Measurements from ENCODE around the gene CRB3. TPM values are rescaled to one million over a fixed set of nuclear protein-coding genes. Genes with fewer than 3 reads are reported as not detected.

Gene CRB3
- total RNA-seq, 1 experiment from 2014 or later = 13.6 TPM

DNA sequence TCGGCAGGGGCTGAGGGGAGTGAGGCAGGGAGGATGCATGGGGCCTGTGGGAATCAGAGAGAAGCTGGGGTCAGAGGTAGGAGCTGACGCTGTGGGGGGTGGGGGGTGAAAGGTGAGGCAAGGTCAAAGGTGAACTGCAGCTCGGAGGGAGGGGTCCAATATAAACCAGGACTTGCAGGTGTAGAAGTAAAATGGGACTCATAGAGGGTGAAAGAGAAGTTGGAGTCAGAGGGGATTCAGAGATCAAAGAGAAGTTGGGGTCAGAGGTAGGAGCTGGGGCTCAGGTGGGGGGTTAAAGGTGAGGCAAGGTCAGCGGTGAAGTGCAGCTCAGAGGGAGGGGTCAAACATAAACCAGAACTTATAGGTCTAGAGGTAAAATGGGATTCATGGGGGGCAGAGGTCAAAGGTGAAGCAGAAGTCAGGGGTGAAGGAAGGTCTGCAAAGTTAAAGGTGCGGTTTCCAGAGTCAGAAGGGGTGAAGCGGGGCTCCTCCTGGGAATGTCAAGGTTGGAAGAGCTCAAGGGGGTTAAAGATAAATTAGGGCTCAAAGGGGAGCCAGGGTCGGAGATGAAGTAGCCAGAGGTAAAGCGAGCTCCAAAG, 30.5 kb downstream of the CRB3 start:
- ChIA-PET CTCF (interaction anchor here (0.6 kb wide), 3 partner anchors 21 to 786 kb away, joined by 3 read pairs; no protein-coding TSS in a partner anchor), POLR2A (no interaction called here)
- peaks cover 11% of the 10 kb centered on the region for H3K27me3 Mint-ChIP-seq (ENCODE audit: insufficient read depth, unreplicated experiment)
- no peak for DNase-seq (ENCODE audit: unreplicated experiment)
- BruUV-seq (replicated peaks) = no TSS peak
- intact Hi-C loops (cut with micrococcal nuclease) = no loop called here
- H3K4me1 Mint-ChIP-seq (ENCODE audit: insufficient read depth, unreplicated experiment) = no peaks in the 10 kb centered on the region
- no peak overlapping the region for H3K27ac Mint-ChIP-seq (ENCODE audit: low read depth, unreplicated experiment)
- TF ChIP-seq, protein P1, sequence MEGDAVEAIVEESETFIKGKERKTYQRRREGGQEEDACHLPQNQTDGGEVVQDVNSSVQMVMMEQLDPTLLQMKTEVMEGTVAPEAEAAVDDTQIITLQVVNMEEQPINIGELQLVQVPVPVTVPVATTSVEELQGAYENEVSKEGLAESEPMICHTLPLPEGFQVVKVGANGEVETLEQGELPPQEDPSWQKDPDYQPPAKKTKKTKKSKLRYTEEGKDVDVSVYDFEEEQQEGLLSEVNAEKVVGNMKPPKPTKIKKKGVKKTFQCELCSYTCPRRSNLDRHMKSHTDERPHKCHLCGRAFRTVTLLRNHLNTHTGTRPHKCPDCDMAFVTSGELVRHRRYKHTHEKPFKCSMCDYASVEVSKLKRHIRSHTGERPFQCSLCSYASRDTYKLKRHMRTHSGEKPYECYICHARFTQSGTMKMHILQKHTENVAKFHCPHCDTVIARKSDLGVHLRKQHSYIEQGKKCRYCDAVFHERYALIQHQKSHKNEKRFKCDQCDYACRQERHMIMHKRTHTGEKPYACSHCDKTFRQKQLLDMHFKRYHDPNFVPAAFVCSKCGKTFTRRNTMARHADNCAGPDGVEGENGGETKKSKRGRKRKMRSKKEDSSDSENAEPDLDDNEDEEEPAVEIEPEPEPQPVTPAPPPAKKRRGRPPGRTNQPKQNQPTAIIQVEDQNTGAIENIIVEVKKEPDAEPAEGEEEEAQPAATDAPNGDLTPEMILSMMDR (IDR thresholded peaks at IDR 0.05; ENCODE audit: unreplicated experiment) = no peak
- no peak overlapping the region for H3K4me3 Mint-ChIP-seq (ENCODE audit: unreplicated experiment)
- peaks cover 7% of the 10 kb centered on the region for H3K9me3 Mint-ChIP-seq (ENCODE audit: unreplicated experiment)
- no peaks in the 10 kb centered on the region for H3K36me3 Mint-ChIP-seq (ENCODE audit: insufficient read depth, unreplicated experiment)

DNA sequence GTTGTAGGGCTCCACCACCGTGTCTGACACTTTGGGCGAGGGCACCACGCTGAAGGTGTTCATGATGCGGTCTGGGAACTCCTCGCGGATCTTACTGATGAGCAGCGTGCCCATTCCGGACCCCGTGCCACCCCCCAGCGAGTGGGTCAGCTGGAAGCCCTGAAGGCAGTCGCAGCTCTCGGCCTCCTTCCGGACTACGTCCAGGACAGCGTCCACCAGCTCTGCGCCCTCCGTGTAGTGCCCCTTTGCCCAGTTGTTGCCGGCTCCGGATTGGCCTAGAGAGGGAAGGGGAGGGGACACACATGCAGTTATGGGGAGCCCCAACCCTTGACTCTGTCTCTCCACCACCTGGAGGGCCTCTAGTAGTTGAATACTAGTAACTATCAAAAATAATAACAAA, 31.9 kb downstream of the CRB3 start:
- ChIA-PET CTCF (interaction anchor here (0.6 kb wide), 1 partner anchor 168 kb away, joined by 3 read pairs; no protein-coding TSS in a partner anchor), POLR2A (no interaction called here)
- intact Hi-C loops (cut with micrococcal nuclease) = no loop called here
- BruUV-seq (replicated peaks) = no TSS peak
- Mint-ChIP-seq H3K9me3 (ENCODE audit: unreplicated experiment) (peaks cover 7% of the 10 kb centered on the region), H3K27ac (ENCODE audit: low read depth, unreplicated experiment) (no peak overlapping the region), H3K4me3 (ENCODE audit: unreplicated experiment) (no peak overlapping the region), H3K4me1 (ENCODE audit: insufficient read depth, unreplicated experiment) (no peaks in the 10 kb centered on the region), H3K27me3 (ENCODE audit: insufficient read depth, unreplicated experiment) (peaks cover 1% of the 10 kb centered on the region), H3K36me3 (ENCODE audit: insufficient read depth, unreplicated experiment) (no peaks in the 10 kb centered on the region)
- TF ChIP-seq, protein P1 (IDR thresholded peaks at IDR 0.05; ENCODE audit: unreplicated experiment) = no peak
- DNase-seq (ENCODE audit: unreplicated experiment) = no peak

DNA sequence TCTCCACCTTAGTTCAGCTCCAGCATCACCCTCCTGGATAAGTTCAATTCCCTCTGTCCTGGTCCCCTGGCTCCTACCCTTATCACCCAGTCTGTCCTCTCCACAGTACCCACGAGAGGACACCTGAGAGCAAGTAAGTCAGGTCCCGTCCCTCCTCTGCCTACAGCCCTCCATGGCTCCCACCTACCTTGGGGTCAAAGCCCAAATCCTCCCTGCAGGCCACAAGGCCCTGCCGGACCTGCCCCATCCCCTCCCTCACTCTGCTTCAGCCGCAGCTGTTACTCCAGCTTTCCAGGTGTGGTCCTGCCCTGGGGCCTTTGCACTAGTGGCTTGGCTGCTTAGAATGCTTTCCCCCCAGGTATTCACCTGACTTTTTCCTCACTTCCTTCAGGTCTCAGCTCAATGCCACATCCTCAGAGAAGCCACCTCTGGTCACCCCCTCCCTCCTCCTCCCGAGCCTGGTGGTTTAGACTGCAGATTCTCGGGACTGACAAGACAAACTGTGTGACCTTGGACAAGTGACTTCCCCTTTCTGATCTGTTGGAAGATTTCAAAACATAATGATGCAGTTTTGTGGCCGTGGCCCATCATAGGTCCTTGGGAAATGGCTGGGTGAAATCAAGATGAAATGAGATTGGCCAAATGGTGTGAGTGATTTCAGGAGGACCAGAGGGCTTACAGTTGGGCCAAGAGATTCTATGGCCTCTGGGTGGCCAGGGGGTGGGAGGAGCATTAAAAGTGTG, 34.4 kb downstream of the CRB3 start:
- Mint-ChIP-seq H3K4me3 (ENCODE audit: unreplicated experiment) (no peak overlapping the region), H3K4me1 (ENCODE audit: insufficient read depth, unreplicated experiment) (no peaks in the 10 kb centered on the region), H3K27me3 (ENCODE audit: insufficient read depth, unreplicated experiment) (peaks cover 12% of the 10 kb centered on the region), H3K36me3 (ENCODE audit: insufficient read depth, unreplicated experiment) (no peaks in the 10 kb centered on the region), H3K9me3 (ENCODE audit: unreplicated experiment) (no peaks in the 10 kb centered on the region), H3K27ac (ENCODE audit: low read depth, unreplicated experiment) (no peak overlapping the region)
- TF ChIP-seq, protein P1 (IDR thresholded peaks at IDR 0.05; ENCODE audit: unreplicated experiment) = no peak
- ChIA-PET POLR2A (no interaction called here), CTCF (no interaction called here)
- no TSS peak for BruUV-seq (replicated peaks)
- intact Hi-C loops (cut with micrococcal nuclease) = no loop called here
- DNase-seq (ENCODE audit: unreplicated experiment) = no peak

DNA sequence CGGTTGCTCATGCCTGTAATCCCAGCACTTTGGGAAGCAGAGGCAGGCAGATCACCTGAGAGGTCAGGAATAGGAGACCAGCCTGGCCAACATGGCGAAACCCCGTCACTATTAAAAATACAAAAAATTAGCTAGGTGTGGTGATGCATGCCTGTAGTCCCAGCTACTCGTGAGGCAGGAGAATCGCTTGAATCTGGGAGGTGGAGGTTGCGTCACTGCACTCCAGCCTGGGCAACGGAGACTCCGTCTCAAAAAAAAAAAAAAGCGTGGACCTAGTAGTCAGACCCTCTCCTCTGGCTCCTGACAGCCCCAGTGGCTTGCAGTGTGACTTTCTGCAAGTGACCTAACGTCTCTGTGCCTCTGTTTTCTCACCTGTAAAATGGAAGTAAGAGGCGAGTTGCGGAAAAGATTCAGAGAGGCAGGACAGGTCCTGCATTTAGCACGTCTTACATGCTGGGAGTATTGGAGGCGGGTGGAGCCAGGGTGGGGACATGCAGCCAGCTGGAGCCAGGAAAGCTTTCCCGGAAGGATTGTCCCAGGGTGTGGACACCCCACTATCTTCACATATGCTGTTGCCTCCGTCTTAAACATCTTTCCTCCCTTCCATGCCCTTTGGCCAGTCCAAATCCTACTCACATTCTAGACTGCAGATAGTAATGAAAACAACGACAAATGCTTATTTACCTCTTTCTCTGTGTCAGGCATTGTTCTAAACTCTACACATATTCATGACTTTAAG, 35.1 kb downstream of the CRB3 start:
- CTCF ChIA-PET = no interaction called here
- POLR2A ChIA-PET = interaction anchor here (0.6 kb wide), 1 partner anchor 78 kb away, joined by 3 read pairs; no protein-coding TSS in a partner anchor
- no TSS peak for BruUV-seq (replicated peaks)
- Mint-ChIP-seq H3K27ac (ENCODE audit: low read depth, unreplicated experiment) (no peak overlapping the region), H3K4me3 (ENCODE audit: unreplicated experiment) (no peak overlapping the region), H3K27me3 (ENCODE audit: insufficient read depth, unreplicated experiment) (peaks cover 12% of the 10 kb centered on the region), H3K36me3 (ENCODE audit: insufficient read depth, unreplicated experiment) (no peaks in the 10 kb centered on the region), H3K4me1 (ENCODE audit: insufficient read depth, unreplicated experiment) (no peaks in the 10 kb centered on the region), H3K9me3 (ENCODE audit: unreplicated experiment) (no peaks in the 10 kb centered on the region)
- TF ChIP-seq, protein P1 (IDR thresholded peaks at IDR 0.05; ENCODE audit: unreplicated experiment) = no peak
- intact Hi-C loops (cut with micrococcal nuclease) = no loop called here
- DNase-seq (ENCODE audit: unreplicated experiment) = no peak

All from MCF 10A (cell line).